ENCODE results near the gene MAPK12. TPM values are rescaled to one million over a fixed set of nuclear protein-coding genes. Genes with fewer than 3 reads are reported as not detected.

Gene MAPK12
- total and polyA plus RNA-seq, 2 of the 4 experiments (the other 2 are of a cell fraction): 41.0 to 56.3 TPM

DNA sequence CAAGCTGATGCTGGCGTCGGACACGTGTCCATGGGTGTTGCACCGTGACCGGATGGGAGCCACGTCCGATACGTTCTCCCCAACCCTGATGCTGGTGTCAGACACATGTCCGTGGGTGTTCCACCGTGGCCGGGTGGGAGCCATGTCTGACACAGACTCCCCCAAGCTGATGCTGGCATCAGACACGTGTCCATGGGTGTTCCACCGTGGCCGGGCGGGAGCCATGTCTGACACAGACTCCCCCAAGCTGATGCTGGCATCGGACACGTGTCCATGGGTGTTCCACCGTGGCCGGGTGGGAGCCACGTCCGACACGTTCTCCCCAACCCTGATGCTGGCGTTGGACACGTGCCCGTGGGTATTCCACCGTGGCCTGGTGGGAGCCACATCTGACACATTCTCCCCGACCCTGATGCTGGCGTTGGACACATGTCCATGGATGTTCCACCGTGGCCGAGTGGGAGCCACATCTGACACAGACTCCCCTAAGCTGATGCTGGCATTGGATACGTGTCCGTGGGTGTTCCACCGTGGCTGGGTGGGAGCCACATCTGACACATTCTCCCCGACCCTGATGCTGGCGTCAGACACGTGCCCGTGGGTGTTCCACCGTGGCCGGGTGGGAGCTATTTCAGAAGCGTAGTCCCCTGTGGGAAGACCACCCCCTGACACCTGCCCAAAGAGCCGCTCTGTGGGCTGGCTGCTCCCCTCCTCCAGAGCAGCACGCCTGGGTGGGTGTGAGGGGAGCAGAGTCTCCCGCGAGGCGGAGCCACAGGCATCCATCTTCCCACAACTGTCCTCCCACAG, 40.7 kb downstream of the MAPK12 start:
- Histone ChIP-seq H2BK20ac (ENCODE audit: low read depth, low read length) (no peak overlapping the region), H3K4me2 (ENCODE audit: low read depth, low read length) (no peak overlapping the region), H2AK5ac (ENCODE audit: low read depth, low read length) (no peak overlapping the region), H3K18ac (ENCODE audit: low read depth, low read length) (no peak overlapping the region), H3K9ac (ENCODE audit: low read depth, low read length) (no peak overlapping the region), H3K23ac (ENCODE audit: low read depth, low read length) (no peak overlapping the region), H4K20me1 (ENCODE audit: insufficient read depth, low read length) (peaks cover 26% of the 10 kb centered on the region), H3K56ac (ENCODE audit: extremely low read depth, insufficient read depth, low read length) (no peak overlapping the region), H3K4me1 (ENCODE audit: control insufficient read depth, insufficient read depth, low read length) (no peaks in the 10 kb centered on the region), H3K4me3 (ENCODE audit: insufficient read depth, low read depth, low read length) (no peak overlapping the region), H4K5ac (ENCODE audit: low read depth, low read length) (no peak overlapping the region), H4K8ac (ENCODE audit: low read depth in 2 of 2, low read length in 2 of 2) (no peak overlapping the region), H4K91ac (ENCODE audit: insufficient read depth, low read depth, low read length) (no peak overlapping the region), H3K14ac (replicated peaks; ENCODE audit: low read depth, low read length) (no peak overlapping the region), H3K9me3 (ENCODE audit: control insufficient read depth, insufficient read depth, low read length) (no peaks in the 10 kb centered on the region), H3K9me1 (ENCODE audit: insufficient read depth, low read length) (peaks cover 3% of the 10 kb centered on the region; the same call in 1 of the 2 replicates), H3K27ac (ENCODE audit: insufficient read depth, low read length) (no peak overlapping the region), H3K79me1 (ENCODE audit: low read depth in 1 of 2, low read length in 2 of 2) (peaks cover 6 to 13% of the 10 kb centered on the region in 2 experiments; a peak in 2 of 4 replicates), H2BK5ac (ENCODE audit: low read depth, low read length, poor library complexity, severe bottlenecking) (no peak overlapping the region), H2BK120ac (ENCODE audit: low read depth, low read length) (no peak overlapping the region), H3K27me3 (ENCODE audit: control insufficient read depth, insufficient read depth, low read length) (no peaks in the 10 kb centered on the region), H2AK9ac (replicated peaks; ENCODE audit: low read depth, low read length, poor library complexity) (no peak overlapping the region), H3K4ac (ENCODE audit: low read depth, low read length) (no peak overlapping the region), H2BK15ac (ENCODE audit: low read depth, low read length) (no peak overlapping the region), H3K36me3 (ENCODE audit: control insufficient read depth, insufficient read depth, low read length) (peaks cover 83% of the 10 kb centered on the region), H2AFZ (replicated peaks; ENCODE audit: low read length, poor library complexity) (no peak overlapping the region)
- in situ Hi-C loops (cut with MboI; ENCODE audit: low sequenced_read_pairs) (loop anchor here (25.0 kb wide), 1 partner anchor 409 kb away; no protein-coding TSS in a partner anchor), dilution Hi-C loops (cut with HindIII; ENCODE audit: low sequenced_read_pairs, unreplicated experiment) (no loop called here), intact Hi-C loops (cut with micrococcal nuclease) (no loop called here)
- TF ChIP-seq MAFK (IDR thresholded peaks at IDR 0.05; ENCODE audit: low read depth, low read length) (no peak), RFX5 (IDR thresholded peaks at IDR 0.05; ENCODE audit: low read depth, low read length) (no peak), MAZ (IDR thresholded peaks at IDR 0.05; ENCODE audit: borderline replicate concordance, low read depth, low read length) (no peak), SMC3 (IDR thresholded peaks at IDR 0.05; ENCODE audit: low read depth, low read length) (no peak), ELK1 (IDR thresholded peaks at IDR 0.05; ENCODE audit: borderline replicate concordance, low read depth, low read length) (no peak), BHLHE40 (IDR thresholded peaks at IDR 0.05; ENCODE audit: low read depth, low read length) (no peak), RAD21 (IDR thresholded peaks at IDR 0.05; ENCODE audit: low read length) (no peak)
- ATAC-seq (ENCODE audit: low read depth) (no peak), DNase-seq (no peak)
- 97% methylated on average over 29 of the region's 45 CpGs; no CpG with 5 or more reads in 1 of the 2 experiments for WGBS, 2 experiments (ENCODE audit: extremely low coverage in 2 of 2, insufficient read length in 1 of 2)
- ChIA-PET CTCF (no interaction called here), POLR2A (ENCODE audit: unreplicated experiment) (no interaction called here)
- no TSS peak for BruUV-seq (replicated peaks)
